Urinary bladder (tissue), 4 donors: ENCODE measurements around the gene PPP2R2B. TPM values are rescaled to one million over a fixed set of nuclear protein-coding genes. Genes with fewer than 3 reads are reported as not detected.
"Not testable (repeated sequence)": the region's sequence is repeated elsewhere in the genome, so short reads cannot be mapped to it uniquely, and the experiment has no call there.

Source experiments
- DNase-seq: peaks from one replicate; pipeline ENCODE4 v3.0.0-alpha.2; 2015; ENCODE audit errors: extremely low spot score
- H3K27ac ChIP-seq: one replicate; pipeline ENCODE4 v1.5.1; 2013; ENCODE audit warnings: low read depth, mild to moderate bottlenecking, moderate library complexity
- H3K36me3 ChIP-seq: one replicate; pipeline ENCODE4 v1.6.1; 2013; ENCODE audit warnings: mild to moderate bottlenecking, moderate library complexity; ENCODE audit not compliant: insufficient read depth
- H3K4me1 ChIP-seq: one replicate; pipeline ENCODE4 v1.6.1; 2013; ENCODE audit warnings: mild to moderate bottlenecking, moderate library complexity; ENCODE audit not compliant: insufficient read depth
- H3K4me3 ChIP-seq: one replicate; pipeline ENCODE4 v1.5.1; 2013; ENCODE audit warnings: low read depth, low read length
- WGBS: extraction: QIAGEN DNeasy Blood & Tissue Kit; methylation state at CpG from one replicate; pipeline ENCODE4 v1.1.7; 2013; 5-methylcytosine and 5-hydroxymethylcytosine counted together
- polyA plus RNA-seq: library from polyadenylated mRNA; stranded (reverse); fragments of 200-250 nt; gene quantifications from one replicate; pipeline ENCODE4 v1.2.3, GENCODE V29; 2013
- total RNA-seq: library from RNA; depleted of rRNA; stranded (reverse); fragments of >200 nt; gene quantifications from one replicate; pipeline ENCODE4 v1.2.3, GENCODE V29; 2014
- donor health status: healthy with polysubstance abuse.
- donor health status: healthy.

The PPP2R2B gene
- total and polyA plus RNA-seq, 2 donors = 9.8 to 11.8 TPM

DNA sequence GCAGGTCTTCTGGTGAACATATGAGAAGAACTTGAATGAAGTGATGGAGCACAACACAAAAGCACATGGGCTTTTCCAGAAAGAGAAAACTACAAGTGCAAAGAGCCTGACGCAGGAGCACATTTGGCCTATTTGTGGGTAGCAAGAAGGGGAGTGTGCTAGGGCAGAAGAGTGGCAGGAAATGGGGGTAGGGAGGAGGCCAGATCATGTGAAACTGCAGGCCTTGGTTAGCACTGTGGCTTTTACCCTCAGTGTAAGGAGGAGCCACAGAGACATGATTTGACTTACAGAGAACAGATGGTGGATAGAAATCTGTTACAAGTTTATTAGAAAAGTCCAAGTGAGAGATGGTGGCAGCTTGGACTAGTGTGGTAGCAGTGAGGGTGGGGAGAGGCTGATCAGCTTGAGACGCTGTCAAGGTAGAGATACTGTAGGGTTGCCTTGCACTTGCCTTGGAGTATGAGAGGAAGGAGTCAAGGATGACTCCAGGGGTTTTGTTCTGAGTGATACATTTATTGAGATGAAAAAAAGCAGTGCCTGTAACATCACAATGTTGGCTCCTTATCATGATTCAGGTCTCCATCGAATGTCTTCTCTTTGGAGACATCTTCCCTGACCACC is 126.7 kb downstream of the PPP2R2B start:
- Histone ChIP-seq H3K27ac (no peak overlapping the region), H3K36me3 (no peaks in the 10 kb centered on the region), H3K4me1 (no peaks in the 10 kb centered on the region), H3K4me3 (no peak overlapping the region)
- no peak for DNase-seq
- 81% methylated on average over 3 of the region's 3 CpGs for WGBS

DNA sequence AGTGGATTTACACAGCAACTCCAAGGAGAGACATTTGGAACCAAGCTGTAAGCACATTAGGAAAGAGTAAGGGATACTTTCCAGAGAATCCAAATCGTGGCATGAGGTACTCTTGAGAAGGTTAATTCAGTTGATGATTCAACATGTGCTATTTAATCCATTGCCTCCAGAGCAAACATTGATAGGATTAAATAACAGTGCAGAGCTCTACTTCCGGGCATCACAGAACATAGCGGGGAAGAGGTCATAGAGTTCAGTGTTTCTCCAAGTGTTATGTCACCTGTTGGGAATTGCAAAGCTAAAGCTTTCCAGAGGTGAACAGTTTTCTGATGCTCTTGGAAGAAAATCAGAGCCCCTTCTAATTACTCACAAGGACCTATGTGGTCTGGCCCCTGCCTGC is 127.5 kb downstream of the PPP2R2B start:
- H3K4me3 ChIP-seq = no peak overlapping the region
- DNase-seq = no peak
- 78% methylated on average over 3 of the region's 3 CpGs for WGBS
- H3K27ac ChIP-seq = no peak overlapping the region
- no peaks in the 10 kb centered on the region for H3K4me1 ChIP-seq
- no peaks in the 10 kb centered on the region for H3K36me3 ChIP-seq

GRCh38 chr5:146748533-146748932 is 130.0 kb downstream of the PPP2R2B start:
- no peak overlapping the region for H3K27ac ChIP-seq
- H3K4me3 ChIP-seq = no peak overlapping the region
- 90% methylated on average over 1 of the region's 1 CpG for WGBS
- no peak for DNase-seq
- H3K36me3 ChIP-seq = no peaks in the 10 kb centered on the region
- no peaks in the 10 kb centered on the region for H3K4me1 ChIP-seq

DNA sequence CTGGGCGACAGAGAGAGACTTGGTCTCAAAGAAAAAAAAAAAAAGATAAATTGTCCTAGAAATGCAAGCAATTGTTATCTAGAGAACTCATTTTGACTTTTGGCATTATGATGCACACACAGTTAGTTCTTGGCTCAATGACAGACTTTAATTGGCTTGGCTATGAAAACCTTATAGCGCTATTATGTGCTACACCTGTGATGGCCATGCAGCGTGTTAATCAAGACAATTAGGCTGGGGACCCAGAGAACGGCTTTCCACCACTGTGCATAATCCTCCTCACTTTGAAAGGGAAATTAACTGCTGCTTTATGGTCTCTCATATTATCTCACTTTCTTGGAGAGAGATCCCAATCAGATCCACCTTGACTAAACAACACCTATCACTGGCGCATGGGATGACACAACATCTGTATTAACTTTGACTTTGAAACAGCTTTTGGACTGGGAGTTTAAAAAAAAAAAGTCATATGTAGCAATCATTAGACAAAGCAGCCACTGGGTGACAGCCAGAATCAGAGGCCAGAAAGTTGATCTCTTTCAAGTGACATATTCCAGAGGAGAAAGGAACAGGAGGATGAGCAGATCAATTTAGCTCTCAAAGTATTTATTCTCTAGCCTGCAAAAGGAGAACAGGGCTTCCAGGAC is 132.5 kb downstream of the PPP2R2B start:
- Histone ChIP-seq H3K27ac (no peak overlapping the region), H3K4me1 (no peaks in the 10 kb centered on the region), H3K4me3 (no peak overlapping the region), H3K36me3 (no peaks in the 10 kb centered on the region)
- 68% methylated on average over 5 of the region's 5 CpGs for WGBS
- no peak for DNase-seq

DNA sequence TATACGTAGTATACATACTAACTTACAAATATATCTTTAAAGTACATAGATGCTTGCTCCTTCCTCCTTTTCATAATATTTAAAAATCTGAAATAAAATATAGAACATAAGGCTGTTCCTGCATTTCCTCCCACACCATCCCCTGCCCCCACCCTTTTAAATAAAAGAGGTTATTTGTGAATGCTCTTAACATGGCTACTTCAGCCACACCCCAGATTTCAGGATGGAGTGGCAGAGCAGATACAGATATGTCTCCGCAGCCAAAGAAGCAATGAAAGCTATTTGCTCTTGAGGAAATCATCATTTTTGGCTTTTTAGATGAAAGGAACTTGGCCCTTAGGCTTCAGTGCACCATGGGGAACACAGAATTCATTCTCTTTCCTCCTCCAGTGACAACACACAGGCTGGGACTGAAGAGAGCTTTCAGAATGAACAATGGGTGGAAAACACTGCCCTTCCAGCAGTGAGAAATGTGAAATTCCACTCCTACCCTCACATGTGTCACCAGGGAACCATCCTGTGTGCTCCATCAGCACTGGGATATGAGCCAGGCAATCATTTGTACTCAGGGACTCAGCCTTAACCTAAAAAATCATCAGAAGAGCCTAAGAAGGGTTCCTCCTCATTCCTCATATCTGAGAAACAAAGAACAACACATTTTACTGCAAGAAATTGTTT is 134.3 kb downstream of the PPP2R2B start:
- no peak for DNase-seq
- Histone ChIP-seq H3K4me3 (no peak overlapping the region), H3K4me1 (no peaks in the 10 kb centered on the region), H3K27ac (no peak overlapping the region), H3K36me3 (no peaks in the 10 kb centered on the region)
- WGBS = 83% methylated on average over 2 of the region's 2 CpGs

DNA sequence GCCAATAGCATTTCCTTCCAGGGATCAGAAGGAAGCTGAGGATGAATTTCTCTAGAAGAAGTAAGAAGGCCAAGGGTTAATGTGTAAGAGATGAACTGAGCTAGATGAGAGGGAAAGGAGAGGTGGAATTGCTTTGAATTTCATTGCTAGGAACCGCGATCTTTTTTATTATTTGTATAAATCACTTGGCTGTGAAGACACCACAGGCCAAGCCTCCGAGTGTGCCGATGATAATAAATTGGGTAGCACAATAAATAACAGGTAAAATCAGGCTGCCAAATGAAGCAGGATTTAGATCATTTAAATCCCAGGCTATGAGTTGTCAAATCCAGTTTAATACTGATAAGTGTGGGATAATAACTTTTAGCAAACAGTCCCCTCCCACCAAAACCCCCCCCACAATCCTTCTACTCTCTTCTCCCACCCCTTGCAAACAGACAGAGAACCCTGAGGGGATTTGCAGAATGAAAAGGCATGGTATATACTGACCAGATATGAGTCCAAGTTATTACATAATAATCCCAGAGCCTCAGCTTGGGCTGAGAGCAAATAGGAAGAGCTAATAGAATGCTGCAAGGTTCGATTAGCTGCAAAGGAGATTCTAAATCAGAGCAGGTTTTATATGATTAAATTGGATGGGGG is 143.5 kb downstream of the PPP2R2B start:
- no peak overlapping the region for H3K4me3 ChIP-seq
- no peaks in the 10 kb centered on the region for H3K4me1 ChIP-seq
- DNase-seq = no peak
- H3K27ac ChIP-seq = no peak overlapping the region
- WGBS = 49% methylated on average over 5 of the region's 5 CpGs
- no peaks in the 10 kb centered on the region for H3K36me3 ChIP-seq

DNA sequence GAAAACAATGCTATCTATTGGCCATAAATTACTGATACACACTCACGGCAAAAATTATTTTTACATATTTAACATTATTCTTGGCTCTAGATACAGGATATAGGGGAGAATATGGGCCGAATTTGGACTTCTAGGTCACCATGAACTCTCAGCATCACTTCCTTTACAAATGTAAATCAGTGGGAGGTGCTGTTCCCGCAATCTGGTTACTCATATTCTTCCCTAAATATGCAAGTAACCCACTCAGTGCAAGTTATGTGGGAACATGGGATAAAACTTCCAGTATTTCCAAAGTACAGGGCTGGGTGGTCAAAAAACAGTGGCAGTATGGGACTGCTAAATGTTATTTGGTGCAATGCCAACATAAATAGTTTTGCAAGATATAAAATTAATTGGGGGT is 145.6 kb downstream of the PPP2R2B start:
- 82% methylated on average over 3 of the region's 3 CpGs for WGBS
- H3K4me1 ChIP-seq = no peaks in the 10 kb centered on the region

GRCh38 chr5:146731909-146732659 is 146.5 kb downstream of the PPP2R2B start:
- 45% methylated on average over 5 of the region's 5 CpGs for WGBS

More for the DNA sequence above, 145.6 kb downstream of the PPP2R2B start:
- H3K4me3 ChIP-seq = no peak overlapping the region
- no peaks in the 10 kb centered on the region for H3K36me3 ChIP-seq
- no peak overlapping the region for H3K27ac ChIP-seq
- DNase-seq = no peak

GRCh38 chr5:146728746-146729145 is 149.8 kb downstream of the PPP2R2B start:
- H3K4me3 ChIP-seq, H3K36me3 ChIP-seq, H3K4me1 ChIP-seq, H3K27ac ChIP-seq, DNase-seq: not testable (repeated sequence)
- 96% methylated on average over 3 of the region's 3 CpGs for WGBS

More at GRCh38 chr5:146731909-146732659, 146.5 kb downstream of the PPP2R2B start:
- DNase-seq = no peak
- Histone ChIP-seq H3K36me3 (no peaks in the 10 kb centered on the region), H3K4me1 (no peaks in the 10 kb centered on the region), H3K27ac (no peak overlapping the region), H3K4me3 (no peak overlapping the region)

DNA sequence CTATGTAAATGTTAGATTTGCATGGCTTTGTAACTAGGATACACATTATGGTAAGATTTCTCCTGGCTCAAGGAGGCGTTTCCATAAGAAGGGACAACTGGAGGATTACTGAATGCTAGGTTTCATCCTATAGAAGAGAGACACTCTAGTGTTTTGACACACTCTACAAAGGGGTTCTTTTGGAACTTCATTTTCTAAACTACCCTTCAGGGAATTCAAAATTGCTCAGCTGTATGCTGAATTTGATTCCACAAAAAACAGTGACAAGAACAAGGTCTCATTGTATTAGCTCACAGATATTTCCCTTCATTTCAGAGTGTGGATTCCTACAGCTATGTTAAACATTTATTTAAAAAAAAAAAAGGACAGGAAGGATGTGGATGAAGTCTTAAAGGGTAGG is 151.7 kb downstream of the PPP2R2B start:
- H3K27ac ChIP-seq = no peak overlapping the region
- H3K36me3 ChIP-seq = no peaks in the 10 kb centered on the region
- H3K4me3 ChIP-seq = no peak overlapping the region
- no peaks in the 10 kb centered on the region for H3K4me1 ChIP-seq
- DNase-seq = no peak
- WGBS = 68% methylated on average over 1 of the region's 1 CpG

GRCh38 chr5:146726020-146726419 is 152.5 kb downstream of the PPP2R2B start:
- Histone ChIP-seq H3K4me1 (no peaks in the 10 kb centered on the region), H3K36me3 (no peaks in the 10 kb centered on the region), H3K27ac (no peak overlapping the region), H3K4me3 (no peak overlapping the region)
- 49% methylated on average over 2 of the region's 2 CpGs for WGBS
- no peak for DNase-seq

DNA sequence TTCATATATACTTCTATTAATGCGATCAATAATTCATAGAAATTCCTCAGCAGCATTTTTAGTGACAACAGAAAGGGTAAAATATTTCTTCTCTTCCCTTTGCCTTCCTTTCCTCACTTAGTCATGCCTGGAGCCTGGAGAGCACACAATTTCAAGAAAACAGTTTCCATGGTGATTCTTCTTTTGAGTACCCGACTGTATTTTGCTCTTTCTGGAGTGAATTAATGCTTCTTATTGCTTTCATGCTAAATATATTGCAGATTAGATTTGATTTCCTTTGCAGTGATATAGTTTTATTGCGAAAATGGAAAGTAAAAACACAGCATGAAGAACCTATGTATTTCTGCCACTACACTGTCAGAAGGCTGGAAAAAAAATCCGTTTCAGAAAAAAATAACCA is 153.5 kb downstream of the PPP2R2B start:
- H3K4me1 ChIP-seq = no peaks in the 10 kb centered on the region
- no peaks in the 10 kb centered on the region for H3K36me3 ChIP-seq
- WGBS = 75% methylated on average over 4 of the region's 4 CpGs
- H3K27ac ChIP-seq = no peak overlapping the region
- H3K4me3 ChIP-seq = no peak overlapping the region
- DNase-seq = no peak

DNA sequence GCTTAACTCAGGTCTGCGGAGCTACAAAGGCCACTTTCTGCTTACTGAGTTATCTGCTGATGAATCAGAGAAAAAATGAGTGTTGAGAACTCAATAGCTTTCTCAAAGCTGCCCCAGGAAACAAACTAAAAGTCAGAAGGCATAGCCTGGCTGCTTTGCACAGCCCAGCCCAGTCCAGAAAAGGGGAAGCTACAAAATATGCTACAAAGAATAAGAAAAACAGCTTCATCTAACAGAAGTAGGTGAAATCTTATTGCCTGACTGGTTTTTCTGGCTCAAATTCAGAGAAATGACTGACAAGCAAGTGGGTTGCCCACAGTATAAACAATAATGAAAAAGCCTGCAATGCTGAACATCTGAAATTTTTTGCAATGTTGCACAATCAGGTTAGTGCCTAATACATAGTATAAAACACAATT is 156.2 kb downstream of the PPP2R2B start:
- Histone ChIP-seq H3K4me1 (no peaks in the 10 kb centered on the region), H3K4me3 (no peak overlapping the region), H3K27ac (no peak overlapping the region), H3K36me3 (no peaks in the 10 kb centered on the region)
- no peak for DNase-seq
- 80% methylated on average over 1 of the region's 1 CpG for WGBS
